Cardiac fibroblast (primary cell): ENCODE measurements around the gene EVPLL.
"Not testable (repeated sequence)": the region's sequence is repeated elsewhere in the genome, so short reads cannot be mapped to it uniquely, and the experiment has no call there.

Experiments used
- DNase-seq, 2 donors: peaks; one replicate each; pipeline versions ENCODE4 v3.0.0 to v3.0.0-alpha.2; 2010; ENCODE audit warnings: low read depth in 2 of 2
- H3K4me3 ChIP-seq, 2 donors: replicated peaks in 1 of 2; 1 replicate in 1 of 2; 2 replicates in 1 of 2; pipeline ENCODE4 v1.5.1; 2011; ENCODE audit warnings: low read depth in 2 of 2, low read length in 2 of 2, mild to moderate bottlenecking in 2 of 2, moderate library complexity in 1 of 2
- TF ChIP-seq, protein P1 (sequence below): IDR thresholded peaks from one replicate; pipeline ENCODE4 v1.5.1; 2011; ENCODE audit warnings: low read depth, mild to moderate bottlenecking, low read length, inconsistent platforms

Gene EVPLL

DNA sequence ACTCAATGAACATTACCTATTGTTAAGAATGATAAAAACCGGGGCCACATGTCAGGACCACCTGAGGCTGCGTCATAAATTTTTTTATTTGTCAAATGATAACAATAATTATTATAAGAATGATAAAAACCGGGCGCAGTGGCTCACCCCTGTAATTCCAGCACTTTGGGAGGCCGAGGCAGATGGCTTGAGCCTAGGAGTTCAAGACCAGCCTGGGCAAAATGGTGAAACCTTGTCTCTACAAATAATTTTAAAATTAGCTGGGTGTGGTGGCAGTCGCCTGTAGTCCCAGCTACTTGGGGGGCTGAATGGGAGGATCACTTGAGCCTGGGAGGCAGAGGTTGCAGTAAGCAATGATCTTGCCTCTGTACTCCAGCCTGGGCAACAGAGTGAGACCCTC is 13.4 kb upstream of the EVPLL start:
- H3K4me3 ChIP-seq = no peak overlapping the region
- TF ChIP-seq, protein P1, sequence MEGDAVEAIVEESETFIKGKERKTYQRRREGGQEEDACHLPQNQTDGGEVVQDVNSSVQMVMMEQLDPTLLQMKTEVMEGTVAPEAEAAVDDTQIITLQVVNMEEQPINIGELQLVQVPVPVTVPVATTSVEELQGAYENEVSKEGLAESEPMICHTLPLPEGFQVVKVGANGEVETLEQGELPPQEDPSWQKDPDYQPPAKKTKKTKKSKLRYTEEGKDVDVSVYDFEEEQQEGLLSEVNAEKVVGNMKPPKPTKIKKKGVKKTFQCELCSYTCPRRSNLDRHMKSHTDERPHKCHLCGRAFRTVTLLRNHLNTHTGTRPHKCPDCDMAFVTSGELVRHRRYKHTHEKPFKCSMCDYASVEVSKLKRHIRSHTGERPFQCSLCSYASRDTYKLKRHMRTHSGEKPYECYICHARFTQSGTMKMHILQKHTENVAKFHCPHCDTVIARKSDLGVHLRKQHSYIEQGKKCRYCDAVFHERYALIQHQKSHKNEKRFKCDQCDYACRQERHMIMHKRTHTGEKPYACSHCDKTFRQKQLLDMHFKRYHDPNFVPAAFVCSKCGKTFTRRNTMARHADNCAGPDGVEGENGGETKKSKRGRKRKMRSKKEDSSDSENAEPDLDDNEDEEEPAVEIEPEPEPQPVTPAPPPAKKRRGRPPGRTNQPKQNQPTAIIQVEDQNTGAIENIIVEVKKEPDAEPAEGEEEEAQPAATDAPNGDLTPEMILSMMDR = no peak
- DNase-seq = no peak

- H3K4me3 ChIP-seq = no peak overlapping the region
- TF ChIP-seq, protein P1 = no peak
- no peak for DNase-seq
Observed at GRCh38 chr17:18368946-18369345, 8.6 kb upstream of the EVPLL start.

GRCh38 chr17:18370761-18371160 is 6.8 kb upstream of the EVPLL start:
- H3K4me3 ChIP-seq = no peak overlapping the region
- DNase-seq = no peak
- TF ChIP-seq, protein P1 = no peak

DNA sequence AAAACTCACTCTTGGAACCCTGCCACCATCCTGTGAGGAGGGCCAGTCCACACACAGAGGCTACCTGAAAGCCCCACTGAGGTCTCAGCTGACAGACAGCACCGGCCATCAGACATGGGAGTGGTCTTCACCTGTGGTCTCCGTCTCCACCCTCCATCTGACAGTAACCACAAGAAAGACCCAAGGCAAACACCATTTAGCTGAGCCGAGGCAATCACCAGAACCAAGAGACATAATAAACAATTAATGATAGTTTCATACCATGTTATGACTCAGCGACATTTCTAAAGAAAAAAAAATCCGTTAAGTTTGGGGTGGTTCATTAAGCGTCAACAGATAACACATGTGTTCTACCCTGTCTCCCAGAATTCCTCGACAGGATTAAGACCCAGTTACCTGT is 6.1 kb upstream of the EVPLL start:
- no peak overlapping the region for H3K4me3 ChIP-seq
- DNase-seq = no peak
- TF ChIP-seq, protein P1 = no peak

- not testable (repeated sequence) for H3K4me3 ChIP-seq, DNase-seq
Observed at GRCh38 chr17:18373181-18373580, 4.4 kb upstream of the EVPLL start.

DNA sequence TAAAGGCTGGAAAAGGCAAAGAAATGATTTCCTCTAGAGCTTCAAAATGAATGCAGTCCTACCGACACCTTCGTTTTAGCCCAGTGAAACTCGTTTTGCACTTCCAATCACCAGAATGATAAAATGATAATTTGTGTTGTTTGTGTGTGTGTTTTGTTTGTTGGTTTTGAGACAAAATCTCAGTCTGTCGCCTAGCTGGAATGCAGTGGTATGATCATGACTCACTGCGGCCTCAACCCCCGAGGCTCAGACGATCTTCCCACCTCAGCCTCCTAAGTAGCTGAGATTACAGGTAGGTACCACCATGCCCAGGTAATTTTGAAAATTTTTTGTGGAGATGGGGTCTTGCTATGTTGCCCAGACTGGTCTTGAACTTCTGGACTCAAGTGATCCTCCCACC is 3.4 kb upstream of the EVPLL start:
- no peak overlapping the region for H3K4me3 ChIP-seq
- TF ChIP-seq, protein P1 = no peak
- no peak for DNase-seq

- DNase-seq = no peak
- TF ChIP-seq, protein P1 = no peak
- H3K4me3 ChIP-seq = no peak overlapping the region
Observed at GRCh38 chr17:18378205-18378505, 577 bp downstream of the EVPLL start.

DNA sequence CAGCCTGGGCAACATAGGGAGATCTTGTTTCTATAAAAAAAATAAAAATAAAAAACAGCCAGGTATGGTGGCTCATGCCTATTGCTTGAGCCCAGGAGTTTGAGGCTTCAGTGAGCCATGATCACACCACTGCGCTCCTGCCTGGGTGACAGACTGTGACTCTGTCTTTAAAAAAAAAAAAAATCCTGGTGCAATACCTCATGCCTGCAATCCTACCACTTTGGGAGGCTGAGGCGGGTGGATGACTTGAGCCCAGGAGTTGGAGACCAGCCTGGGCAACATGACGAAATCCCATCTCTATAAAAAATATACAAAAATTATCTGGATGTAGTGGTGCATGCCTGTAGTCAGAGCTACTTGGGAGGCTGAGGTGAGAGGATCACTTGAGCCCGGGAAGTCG is 1.0 kb downstream of the EVPLL start:
- not testable (repeated sequence) for H3K4me3 ChIP-seq, DNase-seq
